OCI-LY1 (cell line): ENCODE results near the gene RAPGEF1.

Experiments used
- H2AFZ ChIP-seq: fragments of 200-600 bp; sonication (generic), shearing (Covaris generic); 2 replicates; pipeline ENCODE4 v1.6.0; 2014; ENCODE audit warnings: antibody characterized with exemption, mild to moderate bottlenecking, low read length
- H3F3A ChIP-seq: fragments of 200-600 bp; sonication (generic), shearing (Covaris generic); 2 replicates; pipeline ENCODE4 v1.6.0; 2014; ENCODE audit warnings: mild to moderate bottlenecking, antibody characterized with exemption, low read length, moderate library complexity; ENCODE audit not compliant: insufficient read depth
- H3K27ac ChIP-seq: fragments of 200-600 bp; sonication (generic); 2 replicates; pipeline ENCODE4 v1.5.1; 2014; ENCODE audit warnings: low read length, mixed run types, mild to moderate bottlenecking, low read depth; ENCODE audit not compliant: poor library complexity, severe bottlenecking
- H3K27me3 ChIP-seq: fragments of 200-600 bp; sonication (generic); 2 replicates; pipeline ENCODE4 v1.6.0; 2014; ENCODE audit warnings: antibody characterized with exemption, mild to moderate bottlenecking, low read length, moderate library complexity; ENCODE audit not compliant: insufficient read depth
- H3K36me3 ChIP-seq: fragments of 200-600 bp; sonication (generic); 2 replicates; pipeline ENCODE4 v1.6.1; 2014; ENCODE audit warnings: mild to moderate bottlenecking, antibody characterized with exemption, low read length, moderate library complexity, mixed read lengths; ENCODE audit not compliant: insufficient read depth
- H3K4me1 ChIP-seq: fragments of 200-600 bp; sonication (generic); 2 replicates; pipeline ENCODE4 v1.5.1; 2014; ENCODE audit warnings: mild to moderate bottlenecking, low read length, moderate library complexity; ENCODE audit not compliant: insufficient read depth, severe bottlenecking
- H3K4me2 ChIP-seq: fragments of 200-600 bp; sonication (generic), shearing (Covaris generic); 2 replicates; pipeline ENCODE4 v1.6.1; 2014; ENCODE audit warnings: low read length
- H3K4me3 ChIP-seq: fragments of 200-600 bp; sonication (generic); 2 replicates; pipeline ENCODE4 v1.5.1; 2014; ENCODE audit warnings: low read length, low read depth, mild to moderate bottlenecking, mixed read lengths; ENCODE audit not compliant: poor library complexity, severe bottlenecking
- H3K79me2 ChIP-seq: fragments of 200-600 bp; shearing (Covaris generic); 2 replicates; pipeline ENCODE4 v1.6.1; 2016; ENCODE audit warnings: mixed run types, low read length, mixed read lengths; ENCODE audit not compliant: insufficient read depth
- H3K9ac ChIP-seq: fragments of 200-600 bp; sonication (generic), shearing (Covaris generic); 2 replicates; pipeline ENCODE4 v1.6.1; 2014; ENCODE audit warnings: mild to moderate bottlenecking, low read length, mixed read lengths
- H3K9me2 ChIP-seq: fragments of 200-600 bp; sonication (generic), shearing (Covaris generic); 2 replicates; pipeline ENCODE4 v1.6.1; 2014; ENCODE audit warnings: low read depth, mild to moderate bottlenecking, low read length, mixed read lengths
- H3K9me3 ChIP-seq: fragments of 200-600 bp; shearing (Covaris generic); 2 replicates; pipeline ENCODE4 v1.6.1; 2014; ENCODE audit warnings: low read length, mixed read lengths
- H4K20me1 ChIP-seq: fragments of 200-600 bp; sonication (generic), shearing (Covaris generic); 2 replicates; pipeline ENCODE4 v1.6.0; 2016; ENCODE audit warnings: mild to moderate bottlenecking, low read length; ENCODE audit not compliant: insufficient read depth
- EZH2 ChIP-seq: fragments of 200-600 bp; sonication (generic), shearing (Covaris generic); IDR thresholded peaks from 2 replicates; pipeline ENCODE4 v1.8.0; 2017; ENCODE audit warnings: borderline replicate concordance, mixed run types, mild to moderate bottlenecking, antibody characterized with exemption, low read length, moderate library complexity, mixed read lengths
- TF ChIP-seq, protein P1 (sequence below): fragments of 200-600 bp; sonication (generic), shearing (Covaris generic); IDR thresholded peaks from 2 replicates; pipeline ENCODE4 v1.5.1; 2017; ENCODE audit warnings: mild to moderate bottlenecking, antibody characterized with exemption, low read length, moderate library complexity, mixed read lengths

Gene RAPGEF1

DNA sequence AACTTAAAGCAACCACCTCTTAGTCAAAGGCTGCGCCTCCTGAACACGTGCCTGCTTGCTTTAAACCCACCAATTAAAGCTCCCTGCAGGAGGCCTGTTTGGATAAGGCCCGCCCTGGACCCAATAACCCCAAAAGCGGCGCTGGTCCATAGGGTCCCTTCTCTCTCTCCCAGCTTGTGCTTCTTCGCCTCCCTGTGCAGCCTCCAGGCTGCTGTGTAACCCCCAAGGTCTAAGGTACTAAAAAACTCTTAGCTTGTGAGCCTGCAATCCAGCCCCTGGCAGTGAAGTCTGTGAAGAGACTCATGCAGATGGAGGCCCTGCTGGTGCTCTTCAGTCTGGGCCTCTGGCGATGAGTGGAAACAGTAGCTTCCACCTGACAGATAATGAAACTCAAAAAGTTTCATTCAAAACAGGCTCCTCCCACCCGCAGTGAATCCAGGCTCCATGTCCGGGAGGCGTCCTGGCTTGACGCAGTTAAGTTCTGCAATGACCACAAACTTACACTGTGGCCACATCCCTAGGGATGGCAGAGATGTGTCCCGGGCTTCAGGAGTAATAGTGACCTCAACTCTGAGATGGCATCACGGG is 97.3 kb downstream of the RAPGEF1 start:
- H3K9me2 ChIP-seq, result no peaks in the 10 kb centered on the region
- H3K4me2 ChIP-seq, result no peak overlapping the region
- peaks cover 26% of the 10 kb centered on the region for H3K4me1 ChIP-seq
- no peak overlapping the region for H3K9ac ChIP-seq
- H3K27ac ChIP-seq, result no peak overlapping the region
- H3K36me3 ChIP-seq, result peaks cover 99% of the 10 kb centered on the region
- no peak for TF ChIP-seq EZH2
- TF ChIP-seq, protein P1, sequence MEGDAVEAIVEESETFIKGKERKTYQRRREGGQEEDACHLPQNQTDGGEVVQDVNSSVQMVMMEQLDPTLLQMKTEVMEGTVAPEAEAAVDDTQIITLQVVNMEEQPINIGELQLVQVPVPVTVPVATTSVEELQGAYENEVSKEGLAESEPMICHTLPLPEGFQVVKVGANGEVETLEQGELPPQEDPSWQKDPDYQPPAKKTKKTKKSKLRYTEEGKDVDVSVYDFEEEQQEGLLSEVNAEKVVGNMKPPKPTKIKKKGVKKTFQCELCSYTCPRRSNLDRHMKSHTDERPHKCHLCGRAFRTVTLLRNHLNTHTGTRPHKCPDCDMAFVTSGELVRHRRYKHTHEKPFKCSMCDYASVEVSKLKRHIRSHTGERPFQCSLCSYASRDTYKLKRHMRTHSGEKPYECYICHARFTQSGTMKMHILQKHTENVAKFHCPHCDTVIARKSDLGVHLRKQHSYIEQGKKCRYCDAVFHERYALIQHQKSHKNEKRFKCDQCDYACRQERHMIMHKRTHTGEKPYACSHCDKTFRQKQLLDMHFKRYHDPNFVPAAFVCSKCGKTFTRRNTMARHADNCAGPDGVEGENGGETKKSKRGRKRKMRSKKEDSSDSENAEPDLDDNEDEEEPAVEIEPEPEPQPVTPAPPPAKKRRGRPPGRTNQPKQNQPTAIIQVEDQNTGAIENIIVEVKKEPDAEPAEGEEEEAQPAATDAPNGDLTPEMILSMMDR, result no peak
- H3K9me3 ChIP-seq, result no peaks in the 10 kb centered on the region
- no peaks in the 10 kb centered on the region for H3F3A ChIP-seq
- no peaks in the 10 kb centered on the region for H4K20me1 ChIP-seq
- H2AFZ ChIP-seq, result no peak overlapping the region
- no peaks in the 10 kb centered on the region for H3K27me3 ChIP-seq
- no peak overlapping the region for H3K4me3 ChIP-seq
- H3K79me2 ChIP-seq, result 0 out of 2 replicates have a peak, but pooled peaks cover 5% of the 10 kb centered on the region

DNA sequence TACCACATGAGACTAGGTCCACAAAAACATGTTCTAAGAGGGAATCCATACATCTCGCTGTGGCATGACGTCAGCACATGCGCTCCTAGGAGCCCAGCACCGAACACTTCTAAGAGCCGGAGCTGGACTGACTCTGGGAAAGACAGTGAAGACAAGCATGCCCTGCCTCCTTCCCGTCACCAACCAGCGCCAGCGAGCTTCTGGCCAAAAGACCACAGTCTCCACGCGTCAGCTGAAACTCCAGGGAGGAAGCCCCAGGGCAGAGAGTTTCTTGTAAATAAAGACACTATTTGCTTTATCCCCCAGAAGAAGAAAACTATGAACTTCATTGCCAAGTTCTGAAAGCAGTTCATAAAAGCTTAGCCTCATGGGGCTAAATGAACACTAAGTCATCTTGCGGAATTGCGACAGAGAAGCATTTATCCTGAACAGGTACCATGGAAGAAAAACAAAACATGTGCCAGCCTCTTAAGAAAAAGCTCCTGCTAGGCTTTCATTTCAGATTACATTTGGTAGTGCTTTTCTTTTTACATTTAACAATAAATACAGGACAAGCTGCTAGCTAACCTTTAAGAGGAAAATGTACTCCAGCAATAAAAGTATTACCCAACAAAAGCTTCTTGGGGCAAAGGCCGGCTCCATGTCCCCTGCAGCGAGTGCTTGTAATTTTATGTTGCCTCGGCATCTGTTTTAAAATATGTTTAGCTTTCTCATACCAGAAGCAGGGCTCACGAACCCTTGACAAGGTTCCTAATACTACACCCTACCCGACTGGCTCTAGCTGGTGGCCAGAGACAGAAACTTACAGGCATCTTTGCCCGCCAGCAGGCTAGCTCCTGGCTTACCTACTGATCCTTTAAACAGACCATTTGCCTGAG is 98.0 kb downstream of the RAPGEF1 start:
- Histone ChIP-seq H3F3A (no peaks in the 10 kb centered on the region), H4K20me1 (no peaks in the 10 kb centered on the region), H3K4me1 (peaks cover 20% of the 10 kb centered on the region), H3K27me3 (no peaks in the 10 kb centered on the region), H3K27ac (no peak overlapping the region), H3K9me2 (no peaks in the 10 kb centered on the region), H3K79me2 (0 out of 2 replicates have a peak, but pooled peaks cover 5% of the 10 kb centered on the region), H3K4me3 (no peak overlapping the region), H3K36me3 (peaks cover 99% of the 10 kb centered on the region), H3K4me2 (no peak overlapping the region), H2AFZ (no peak overlapping the region), H3K9me3 (no peaks in the 10 kb centered on the region), H3K9ac (no peak overlapping the region)
- TF ChIP-seq EZH2, result no peak
- TF ChIP-seq, protein P1, result no peak

DNA sequence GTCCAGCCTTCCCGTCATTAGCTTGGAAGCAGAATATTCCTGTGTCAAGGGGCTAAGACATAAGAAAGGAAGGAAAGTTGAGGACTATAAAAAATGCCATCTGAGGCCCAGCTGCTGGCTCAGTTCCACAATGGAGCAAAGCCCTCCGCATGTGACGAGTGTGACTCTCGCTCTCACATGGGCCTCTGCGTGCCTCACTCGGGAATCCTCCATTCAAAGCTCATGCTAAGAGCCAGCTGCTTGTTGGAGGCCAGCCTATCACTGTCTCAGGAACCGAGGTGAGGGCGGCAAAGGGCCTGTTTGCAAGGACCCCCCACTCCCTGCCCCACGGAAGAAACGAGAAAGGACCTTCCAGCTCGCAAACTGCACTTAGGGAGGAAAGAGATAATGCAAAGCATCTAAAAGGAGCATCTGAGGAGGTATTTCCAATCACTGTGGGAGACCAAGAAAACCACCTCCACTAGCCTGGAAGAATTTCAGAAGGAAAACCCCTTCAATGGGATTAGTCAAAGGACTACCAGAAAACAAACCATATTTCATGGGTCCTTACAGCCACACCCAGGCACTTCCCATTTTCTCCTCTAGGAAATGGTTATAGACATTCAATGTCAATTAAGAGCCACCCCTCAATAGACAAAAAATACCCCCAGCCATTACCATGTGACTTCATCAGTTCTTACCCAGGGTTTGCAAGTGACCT is 99.3 kb downstream of the RAPGEF1 start:
- Histone ChIP-seq H3F3A (no peaks in the 10 kb centered on the region), H2AFZ (no peak overlapping the region), H3K4me3 (no peak overlapping the region), H4K20me1 (no peaks in the 10 kb centered on the region), H3K27me3 (no peaks in the 10 kb centered on the region), H3K9ac (no peak overlapping the region), H3K4me2 (no peak overlapping the region), H3K79me2 (0 out of 2 replicates have a peak, but pooled peaks cover 5% of the 10 kb centered on the region), H3K36me3 (peaks cover 99% of the 10 kb centered on the region), H3K4me1 (peaks cover 12% of the 10 kb centered on the region), H3K9me3 (no peaks in the 10 kb centered on the region), H3K9me2 (no peaks in the 10 kb centered on the region), H3K27ac (no peak overlapping the region)
- TF ChIP-seq, protein P1, result no peak
- no peak for TF ChIP-seq EZH2
